AG09309 (cell line): ENCODE results near the gene FOXO4.

Experiments used
- DNase-seq: peaks from one replicate; pipeline ENCODE4 v3.0.0-alpha.2; 2010; ENCODE audit warnings: low read depth
- H3K4me3 ChIP-seq: 2 replicates; pipeline ENCODE4 v1.5.1; 2011; ENCODE audit warnings: mild to moderate bottlenecking, low read depth, low read length, moderate library complexity; ENCODE audit not compliant: control insufficient read depth
- TF ChIP-seq, protein P1 (sequence below): IDR thresholded peaks from 2 replicates; pipeline ENCODE4 v1.5.1; 2011; ENCODE audit warnings: mild to moderate bottlenecking, low read depth, low read length, inconsistent platforms; ENCODE audit not compliant: insufficient read depth, control insufficient read depth; ENCODE audit errors: missing control alignments

Gene FOXO4

GRCh38 chrX:71096760-71097032, 1.0 kb downstream of the FOXO4 start:
- TF ChIP-seq, protein P1, sequence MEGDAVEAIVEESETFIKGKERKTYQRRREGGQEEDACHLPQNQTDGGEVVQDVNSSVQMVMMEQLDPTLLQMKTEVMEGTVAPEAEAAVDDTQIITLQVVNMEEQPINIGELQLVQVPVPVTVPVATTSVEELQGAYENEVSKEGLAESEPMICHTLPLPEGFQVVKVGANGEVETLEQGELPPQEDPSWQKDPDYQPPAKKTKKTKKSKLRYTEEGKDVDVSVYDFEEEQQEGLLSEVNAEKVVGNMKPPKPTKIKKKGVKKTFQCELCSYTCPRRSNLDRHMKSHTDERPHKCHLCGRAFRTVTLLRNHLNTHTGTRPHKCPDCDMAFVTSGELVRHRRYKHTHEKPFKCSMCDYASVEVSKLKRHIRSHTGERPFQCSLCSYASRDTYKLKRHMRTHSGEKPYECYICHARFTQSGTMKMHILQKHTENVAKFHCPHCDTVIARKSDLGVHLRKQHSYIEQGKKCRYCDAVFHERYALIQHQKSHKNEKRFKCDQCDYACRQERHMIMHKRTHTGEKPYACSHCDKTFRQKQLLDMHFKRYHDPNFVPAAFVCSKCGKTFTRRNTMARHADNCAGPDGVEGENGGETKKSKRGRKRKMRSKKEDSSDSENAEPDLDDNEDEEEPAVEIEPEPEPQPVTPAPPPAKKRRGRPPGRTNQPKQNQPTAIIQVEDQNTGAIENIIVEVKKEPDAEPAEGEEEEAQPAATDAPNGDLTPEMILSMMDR, result no peak
- H3K4me3 ChIP-seq, result peak overlapping the region; percentile 42
- no peak for DNase-seq

GRCh38 chrX:71098302-71098701, 2.7 kb downstream of the FOXO4 start:
- DNase-seq, result no peak
- H3K4me3 ChIP-seq, result no peak overlapping the region
- TF ChIP-seq, protein P1, result peak; percentile 42

GRCh38 chrX:71098951-71099506, 3.4 kb downstream of the FOXO4 start:
- TF ChIP-seq, protein P1, result no peak
- H3K4me3 ChIP-seq, result no peak overlapping the region
- no peak for DNase-seq

- no peak overlapping the region for H3K4me3 ChIP-seq
- TF ChIP-seq, protein P1, result no peak
- DNase-seq, result no peak
Measured at GRCh38 chrX:71099736-71100135, 4.1 kb downstream of the FOXO4 start.

GRCh38 chrX:71100581-71101505, 5.2 kb downstream of the FOXO4 start:
- no peak overlapping the region for H3K4me3 ChIP-seq
- DNase-seq, result no peak
- TF ChIP-seq, protein P1, result no peak

- H3K4me3 ChIP-seq, result no peak overlapping the region
- TF ChIP-seq, protein P1, result no peak
- no peak for DNase-seq
Measured at GRCh38 chrX:71102292-71102691, 6.6 kb downstream of the FOXO4 start.
